ENCODE results near the gene TMEM269. TPM values are rescaled to one million over a fixed set of nuclear protein-coding genes. Genes with fewer than 3 reads are reported as not detected.

The TMEM269 gene
- total and polyA plus RNA-seq, 4 donors: 0.03 to 0.09 (median 0.07) TPM

GRCh38 chr1:42824481-42825035 is 39.8 kb downstream of the TMEM269 start:
- 91 to 96% methylated on average over 4 of the region's 4 CpGs for WGBS, 2 donors
- DNase-seq: no peak

GRCh38 chr1:42825036-42825851 is 40.5 kb downstream of the TMEM269 start:
- Histone ChIP-seq H3K9me3 (ENCODE audit: control insufficient read depth in 4 of 4, insufficient read depth in 3 of 4, low read length in 3 of 4) (no peaks in the 10 kb centered on the region), H3K27me3 (ENCODE audit: control insufficient read depth in 3 of 3, insufficient read depth in 3 of 3, low read length in 2 of 3) (no peaks in the 10 kb centered on the region), H3K4me1 (ENCODE audit: control insufficient read depth in 5 of 5, insufficient read depth in 5 of 5, low read length in 5 of 5) (peaks cover 0 to 6% (median 2%) of the 10 kb centered on the region in 5 donors), H3K4me3 (no peak overlapping the region), H3K36me3 (ENCODE audit: control insufficient read depth in 4 of 4, insufficient read depth in 4 of 4, low read length in 4 of 4) (peaks cover 0 to 6% (median 2%) of the 10 kb centered on the region in 4 donors), H3K9ac (ENCODE audit: insufficient read depth in 1 of 2, low read length in 2 of 2) (no peak overlapping the region), H3K27ac (ENCODE audit: low read depth in 1 of 2, low read length in 1 of 2) (no peak overlapping the region)
- DNase-seq (peak in 2 of 3 donors; percentile 20 to 21), ATAC-seq (ENCODE audit: insufficient read depth, low FRiP score) (no peak)
- WGBS, 2 donors: 85 to 92% methylated on average over 10 of the region's 10 CpGs
- TF ChIP-seq CTCF (IDR thresholded peaks at IDR 0.05; ENCODE audit: control extremely low read depth, extremely low read depth): no peak

More at GRCh38 chr1:42824481-42825035, 39.8 kb downstream of the TMEM269 start:
- ATAC-seq (ENCODE audit: insufficient read depth, low FRiP score): no peak
- no peak for TF ChIP-seq CTCF (IDR thresholded peaks at IDR 0.05; ENCODE audit: control extremely low read depth, extremely low read depth)
- Histone ChIP-seq H3K4me3 (no peak overlapping the region), H3K9ac (ENCODE audit: insufficient read depth in 1 of 2, low read length in 2 of 2) (no peak overlapping the region), H3K36me3 (ENCODE audit: control insufficient read depth in 4 of 4, insufficient read depth in 4 of 4, low read length in 4 of 4) (peaks cover 0 to 4% (median 0%) of the 10 kb centered on the region in 4 donors), H3K4me1 (ENCODE audit: control insufficient read depth in 5 of 5, insufficient read depth in 5 of 5, low read length in 5 of 5) (peaks cover 0 to 6% (median 2%) of the 10 kb centered on the region in 5 donors), H3K27ac (ENCODE audit: low read depth in 1 of 2, low read length in 1 of 2) (no peak overlapping the region), H3K9me3 (ENCODE audit: control insufficient read depth in 4 of 4, insufficient read depth in 3 of 4, low read length in 3 of 4) (no peaks in the 10 kb centered on the region), H3K27me3 (ENCODE audit: control insufficient read depth in 3 of 3, insufficient read depth in 3 of 3, low read length in 2 of 3) (no peaks in the 10 kb centered on the region)

DNA sequence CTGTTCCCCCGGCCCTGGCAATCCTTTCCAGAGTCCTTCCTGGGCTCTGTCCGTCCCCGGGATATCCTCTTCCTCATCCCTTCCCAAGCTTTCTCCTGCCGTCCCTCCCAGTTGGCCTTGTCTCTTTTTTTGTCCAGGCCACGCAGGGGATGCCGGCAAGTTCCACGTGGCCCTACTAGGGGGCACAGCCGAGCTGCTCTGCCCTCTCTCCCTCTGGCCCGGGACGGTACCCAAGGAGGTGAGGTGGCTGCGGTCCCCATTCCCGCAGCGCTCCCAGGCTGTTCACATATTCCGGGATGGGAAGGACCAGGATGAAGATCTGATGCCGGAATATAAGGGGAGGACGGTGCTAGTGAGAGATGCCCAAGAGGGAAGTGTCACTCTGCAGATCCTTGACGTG is 45.8 kb downstream of the TMEM269 start:
- Histone ChIP-seq H3K4me1 (ENCODE audit: control insufficient read depth in 5 of 5, insufficient read depth in 5 of 5, low read length in 5 of 5) (no peaks in the 10 kb centered on the region), H3K9ac (ENCODE audit: insufficient read depth in 1 of 2, low read length in 2 of 2) (no peak overlapping the region), H3K27ac (ENCODE audit: low read depth in 1 of 2, low read length in 1 of 2) (no peak overlapping the region), H3K27me3 (ENCODE audit: control insufficient read depth in 3 of 3, insufficient read depth in 3 of 3, low read length in 2 of 3) (no peaks in the 10 kb centered on the region), H3K36me3 (ENCODE audit: control insufficient read depth in 4 of 4, insufficient read depth in 4 of 4, low read length in 4 of 4) (peaks cover 0 to 9% (median 2%) of the 10 kb centered on the region in 4 donors), H3K4me3 (no peak overlapping the region), H3K9me3 (ENCODE audit: control insufficient read depth in 4 of 4, insufficient read depth in 3 of 4, low read length in 3 of 4) (no peaks in the 10 kb centered on the region)
- no peak for TF ChIP-seq CTCF (IDR thresholded peaks at IDR 0.05; ENCODE audit: control extremely low read depth, extremely low read depth)
- no peak for ATAC-seq (ENCODE audit: insufficient read depth, low FRiP score)
- no peak for DNase-seq
- WGBS, 2 donors: 91 to 93% methylated on average over 17 of the region's 17 CpGs

Data from lung (tissue), 12 donors.